Germinal center (tissue), 1 donor: ENCODE data around the gene AHNAK2.

Experiments used
- DNase-seq: peaks from one replicate; pipeline ENCODE4 v3.0.0; 2012; ENCODE audit warnings: mixed read lengths, low spot score

Gene AHNAK2

DNA sequence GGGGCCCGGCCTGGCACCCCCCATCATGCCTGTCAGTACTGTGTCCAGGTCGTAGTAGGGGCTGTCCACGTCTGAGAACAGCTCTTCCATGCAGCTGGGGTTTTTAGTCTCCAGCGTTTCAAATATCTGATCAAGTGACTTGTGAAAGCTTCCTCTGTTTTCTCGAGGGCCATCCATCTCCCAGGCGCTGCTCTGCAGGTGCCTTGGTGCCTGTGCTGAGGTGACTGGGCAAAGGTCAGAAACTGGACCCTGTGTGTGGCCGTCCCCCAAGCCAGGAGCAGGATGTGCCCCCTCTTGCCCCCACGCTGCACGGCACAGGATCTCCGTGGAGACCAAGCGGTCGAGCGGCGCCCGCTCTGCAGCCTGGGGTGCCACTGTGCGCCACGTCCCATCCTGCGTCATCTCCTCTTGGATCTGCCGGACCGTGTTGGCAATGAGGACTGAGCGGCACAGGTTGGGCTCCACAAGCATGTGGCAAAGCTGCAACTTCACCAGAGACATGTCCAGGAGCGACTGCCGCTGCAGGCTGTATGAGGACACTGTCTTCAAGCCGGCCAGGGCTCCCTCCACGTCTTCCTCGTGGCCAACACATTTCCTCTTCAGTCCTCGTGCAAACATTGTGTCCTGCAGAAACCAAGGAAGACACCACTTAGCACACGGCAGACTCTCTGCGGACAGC lies 33.3 kb upstream of the AHNAK2 start:
- no peak for DNase-seq

DNA sequence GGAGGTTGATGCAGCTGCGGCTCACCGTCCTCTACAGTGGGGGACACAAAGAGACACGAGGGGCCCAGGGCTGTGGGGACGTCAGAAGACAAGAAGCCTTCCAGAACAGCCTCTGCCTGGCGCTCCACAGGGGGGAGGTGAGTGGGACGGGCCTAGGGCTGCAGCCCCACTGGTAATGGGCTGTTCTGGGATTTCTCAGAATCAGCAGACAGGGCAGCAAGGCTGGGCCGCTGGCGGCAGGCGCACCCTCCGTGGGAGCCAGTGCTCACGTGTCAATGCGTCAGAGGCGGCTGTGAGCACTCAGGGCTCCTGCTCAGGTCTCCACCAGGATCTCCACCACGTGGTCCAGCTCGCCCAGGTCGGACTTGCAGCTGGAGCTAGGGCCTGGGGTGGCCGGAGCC lies 32.7 kb upstream of the AHNAK2 start:
- no peak for DNase-seq

DNA sequence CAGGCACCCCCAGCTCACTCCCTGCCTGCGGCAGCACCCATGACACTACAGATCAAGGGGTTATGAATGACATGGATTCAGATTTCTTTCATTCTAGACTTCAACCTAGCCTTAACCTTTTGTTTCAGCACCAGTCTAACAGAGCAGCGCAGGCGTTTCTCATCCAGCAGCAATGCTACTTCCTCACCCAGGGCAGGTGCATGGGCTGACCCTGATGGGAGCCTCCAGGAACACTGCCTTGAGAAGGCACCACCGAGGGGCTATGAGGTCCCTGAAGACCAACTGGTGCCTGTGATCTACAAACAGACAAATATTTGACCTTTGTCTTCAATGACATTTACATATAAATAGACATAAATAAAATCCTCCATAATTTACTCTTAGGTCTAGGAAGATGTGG lies 31.9 kb upstream of the AHNAK2 start:
- no peak for DNase-seq

DNA sequence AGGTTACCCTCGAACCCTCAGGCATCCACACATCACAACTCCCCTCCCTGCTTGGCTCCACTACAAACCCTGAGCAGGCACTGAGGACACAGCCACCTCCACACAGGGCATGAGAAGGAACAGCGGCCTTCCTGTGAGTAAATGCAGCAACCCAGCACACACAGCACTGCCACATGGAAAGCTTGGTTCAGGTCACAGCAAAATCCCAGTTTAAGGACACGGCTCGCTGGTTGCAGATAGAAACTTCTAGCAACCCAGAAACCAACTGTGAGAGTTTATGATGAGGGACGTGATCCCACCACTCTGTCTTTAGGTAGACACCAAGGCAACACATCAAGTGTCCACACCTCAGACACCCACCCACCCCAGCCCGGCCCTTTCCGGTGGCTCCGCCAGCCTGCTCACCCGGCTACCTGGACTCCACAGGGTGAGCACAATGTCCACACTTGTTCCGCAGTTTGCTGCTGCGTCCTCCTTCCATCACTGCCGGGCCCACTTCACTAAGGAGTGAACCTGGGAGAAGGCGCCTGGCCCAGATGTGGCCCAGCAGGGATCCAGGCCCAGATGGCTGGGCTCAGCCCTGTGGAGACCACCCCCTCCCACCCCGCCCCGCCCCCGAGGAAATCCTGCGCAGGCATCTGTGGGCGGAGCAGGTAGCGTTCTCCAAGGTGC lies 29.6 kb upstream of the AHNAK2 start:
- DNase-seq, result no peak

DNA sequence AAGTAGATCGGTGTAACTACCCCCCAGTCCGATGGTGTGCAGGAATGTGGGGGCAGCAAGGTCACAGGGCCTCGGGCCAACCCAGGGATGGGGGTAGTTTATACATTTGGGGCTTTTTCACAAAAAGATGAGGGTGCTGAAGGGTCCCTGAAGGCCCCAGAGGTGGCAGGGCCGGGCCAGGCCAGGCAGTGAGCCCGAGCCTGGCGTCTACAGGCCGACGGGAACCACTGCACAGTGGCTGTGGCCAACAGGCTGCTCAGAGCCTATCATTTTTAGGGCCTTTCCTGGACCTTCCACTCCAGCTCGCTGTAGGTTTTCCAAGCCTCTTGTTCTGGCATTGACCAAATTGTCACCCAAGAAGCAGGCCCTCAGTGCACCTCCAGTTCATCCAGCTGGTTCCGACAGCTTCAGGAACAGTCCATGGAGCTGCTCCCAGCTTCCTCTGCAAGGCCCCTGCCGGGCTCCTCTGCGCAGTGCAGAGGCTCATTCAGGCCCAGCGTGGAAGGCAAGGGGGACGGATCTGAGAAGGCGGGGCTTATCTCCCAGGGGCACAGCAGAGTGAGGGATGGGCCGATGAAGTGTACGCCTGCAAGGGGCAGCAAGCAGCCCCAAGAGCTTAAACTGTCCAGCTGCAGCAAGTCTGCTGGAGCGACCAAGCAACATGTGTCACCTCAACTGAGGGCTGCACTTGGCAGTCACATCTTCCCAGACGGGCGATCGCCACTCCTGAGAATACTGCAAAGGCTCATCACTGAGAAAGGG lies 28.8 kb upstream of the AHNAK2 start:
- DNase-seq, result no peak

DNA sequence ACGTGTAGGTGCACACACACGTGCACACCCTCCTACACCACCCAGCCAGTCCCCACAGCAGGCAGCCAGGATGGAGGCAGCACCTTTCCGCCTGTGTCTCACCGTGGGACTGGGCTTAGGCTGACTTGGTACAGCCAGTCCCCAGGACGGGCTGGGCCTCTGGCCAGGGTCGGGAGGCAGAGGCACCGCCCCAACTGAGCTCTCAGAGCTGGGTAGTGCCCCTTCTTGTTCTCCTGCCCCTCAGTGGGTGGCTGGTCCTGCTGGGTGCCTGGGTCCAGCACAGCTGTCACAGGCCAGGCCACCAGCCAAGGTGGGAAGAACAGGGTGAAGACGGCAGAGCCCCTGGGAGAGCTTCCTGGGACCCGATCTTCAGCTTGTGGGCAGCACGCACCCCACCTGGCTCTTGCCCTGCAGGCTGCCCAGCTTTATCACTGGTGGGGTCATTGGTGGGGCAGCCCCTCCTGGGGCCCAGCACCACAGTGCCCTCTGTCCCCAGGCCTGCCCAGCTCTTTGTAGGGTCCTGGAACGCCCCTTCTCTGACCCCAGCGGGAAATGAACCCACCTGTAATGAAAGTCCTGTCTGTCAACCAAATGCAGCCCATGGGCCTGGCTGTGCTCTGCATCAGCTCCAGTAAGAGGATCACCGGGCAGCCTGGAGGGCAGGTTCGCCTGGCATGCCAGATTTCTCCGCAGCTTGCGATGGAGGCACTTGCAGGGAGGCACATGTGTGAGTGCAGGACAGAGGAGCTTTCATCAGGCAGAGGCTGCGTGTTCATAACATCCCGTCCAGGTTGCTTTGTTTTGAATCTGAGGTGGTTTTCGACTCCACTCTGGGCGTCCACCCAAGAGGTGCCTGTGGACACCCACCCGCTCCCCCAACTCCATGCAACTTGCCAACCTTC lies 28.0 kb upstream of the AHNAK2 start:
- DNase-seq, result no peak

DNA sequence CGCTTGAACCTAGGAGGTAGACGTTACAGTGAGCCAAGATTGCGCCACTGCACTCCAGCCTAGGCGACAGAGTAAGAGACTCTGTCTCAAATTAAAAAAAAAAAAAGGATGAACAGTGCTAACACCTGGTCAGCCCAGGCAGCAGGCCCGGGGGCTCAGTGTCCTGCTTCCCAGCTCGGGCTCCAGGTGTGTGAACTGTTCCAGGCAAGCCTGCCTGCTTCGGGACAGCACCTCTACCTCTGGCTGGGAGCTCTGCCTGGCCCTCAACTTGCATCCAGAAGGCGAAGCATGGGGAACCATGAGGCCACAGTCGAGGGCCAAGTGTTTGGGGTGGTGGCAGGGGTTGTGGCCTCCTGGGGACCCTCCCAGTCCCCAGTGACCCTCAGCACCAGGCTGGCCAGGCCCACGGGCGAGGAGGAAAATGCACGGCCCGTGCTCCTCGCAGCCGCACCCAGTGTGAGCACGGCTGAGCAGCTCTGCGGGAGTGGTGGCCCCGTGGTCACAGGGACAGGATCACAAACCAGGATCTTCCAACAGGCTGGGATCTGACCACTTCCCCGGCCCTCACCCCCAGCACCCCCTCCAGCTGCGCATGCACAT lies 27.3 kb upstream of the AHNAK2 start:
- no peak for DNase-seq

DNA sequence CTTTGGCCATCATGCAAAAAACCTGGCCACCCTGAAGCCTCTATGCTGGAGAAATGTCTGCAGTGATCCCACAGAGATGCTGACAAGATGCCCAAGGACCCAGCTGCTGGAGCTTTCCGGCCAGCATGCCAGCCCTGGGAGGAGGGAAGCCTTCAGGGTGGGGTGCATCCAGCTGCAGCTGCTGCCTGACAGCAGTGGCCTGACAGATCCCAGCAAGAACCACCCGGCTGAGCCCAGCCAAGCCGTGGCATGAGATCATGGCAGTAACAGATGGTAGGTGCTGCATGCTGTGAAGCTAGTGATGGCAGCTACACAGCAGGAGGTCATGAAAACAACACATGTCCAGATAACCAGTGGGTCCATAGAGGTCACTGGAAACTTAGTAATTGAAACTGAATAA lies 21.2 kb upstream of the AHNAK2 start:
- no peak for DNase-seq

DNA sequence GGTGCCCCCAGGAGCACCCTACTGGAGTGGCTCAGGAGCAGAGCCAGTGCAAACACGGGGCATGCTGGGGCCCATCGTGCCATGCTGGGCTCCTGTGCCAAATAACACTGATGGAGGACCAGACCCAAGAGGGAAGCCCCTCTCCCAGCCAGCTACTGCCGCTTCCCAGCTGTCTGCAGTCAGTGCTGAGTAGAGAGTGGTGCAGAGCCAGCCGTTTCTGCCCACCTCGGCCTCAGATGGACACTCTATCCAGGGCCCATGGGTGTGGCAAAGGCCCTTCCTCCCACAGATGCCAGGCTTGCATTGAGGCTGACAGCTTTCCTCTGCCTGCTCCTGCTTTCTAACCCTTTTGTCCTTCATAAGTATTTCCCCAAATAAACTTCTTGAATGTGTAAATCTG lies 20.6 kb upstream of the AHNAK2 start:
- no peak for DNase-seq

DNA sequence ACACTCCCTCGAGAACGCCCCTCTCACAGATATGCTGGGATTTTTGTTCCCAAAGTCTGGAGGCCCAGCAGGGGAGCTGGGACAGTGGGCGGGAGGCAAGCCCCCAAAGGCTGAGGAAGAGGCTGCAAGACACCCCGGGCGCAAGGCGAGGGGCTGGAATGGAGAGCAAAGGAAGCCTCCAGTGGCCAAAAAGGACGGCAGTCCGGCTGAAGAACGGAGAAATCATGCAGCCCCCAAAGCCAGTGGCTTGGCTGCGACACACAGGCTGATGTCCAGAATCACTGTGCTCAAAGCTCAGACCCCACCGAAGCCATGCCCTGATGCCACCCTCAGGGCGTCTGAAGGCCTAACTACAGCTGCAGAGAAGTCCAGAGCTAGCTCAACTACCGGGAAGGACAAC lies 18.3 kb upstream of the AHNAK2 start:
- no peak for DNase-seq

DNA sequence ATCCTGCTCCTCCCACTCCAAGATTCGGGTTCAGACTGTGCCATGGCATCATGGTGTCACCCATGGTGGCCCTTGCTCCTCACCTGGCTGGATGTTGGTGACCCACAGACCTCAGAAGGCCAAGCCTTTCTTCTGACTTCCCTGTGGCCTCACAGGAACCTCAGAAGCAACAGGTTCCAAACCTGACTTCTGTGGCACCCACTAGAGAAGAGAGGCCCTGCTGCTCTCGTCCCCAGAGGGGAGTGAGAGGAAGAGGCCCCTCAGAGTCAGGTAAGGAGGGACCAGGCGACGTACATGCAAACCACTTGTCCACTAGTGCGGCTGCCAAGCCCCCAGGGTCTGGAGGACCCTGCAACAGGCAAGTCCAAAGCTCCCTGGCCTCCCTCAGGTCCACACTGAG lies 17.9 kb upstream of the AHNAK2 start:
- DNase-seq, result no peak

DNA sequence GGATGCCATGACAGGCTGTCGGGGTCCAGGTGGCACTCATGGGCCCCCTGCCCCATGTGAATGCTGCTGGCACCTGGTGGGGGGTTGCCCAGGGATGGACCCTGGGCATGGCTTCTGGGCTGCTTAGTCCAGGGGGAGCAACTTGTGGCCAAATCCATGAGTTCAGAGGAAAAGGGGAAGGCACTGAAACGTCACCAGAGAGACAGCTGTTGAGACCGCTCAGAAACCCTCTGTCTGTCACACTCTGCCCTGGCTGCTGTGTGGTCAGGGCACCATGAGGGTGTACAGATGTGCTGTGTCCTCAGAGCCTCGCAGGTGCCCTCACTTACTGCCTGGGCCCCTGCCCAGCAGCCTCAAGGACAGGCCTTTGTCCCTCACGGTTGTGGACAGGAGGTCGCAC lies 16.8 kb upstream of the AHNAK2 start:
- DNase-seq, result no peak

DNA sequence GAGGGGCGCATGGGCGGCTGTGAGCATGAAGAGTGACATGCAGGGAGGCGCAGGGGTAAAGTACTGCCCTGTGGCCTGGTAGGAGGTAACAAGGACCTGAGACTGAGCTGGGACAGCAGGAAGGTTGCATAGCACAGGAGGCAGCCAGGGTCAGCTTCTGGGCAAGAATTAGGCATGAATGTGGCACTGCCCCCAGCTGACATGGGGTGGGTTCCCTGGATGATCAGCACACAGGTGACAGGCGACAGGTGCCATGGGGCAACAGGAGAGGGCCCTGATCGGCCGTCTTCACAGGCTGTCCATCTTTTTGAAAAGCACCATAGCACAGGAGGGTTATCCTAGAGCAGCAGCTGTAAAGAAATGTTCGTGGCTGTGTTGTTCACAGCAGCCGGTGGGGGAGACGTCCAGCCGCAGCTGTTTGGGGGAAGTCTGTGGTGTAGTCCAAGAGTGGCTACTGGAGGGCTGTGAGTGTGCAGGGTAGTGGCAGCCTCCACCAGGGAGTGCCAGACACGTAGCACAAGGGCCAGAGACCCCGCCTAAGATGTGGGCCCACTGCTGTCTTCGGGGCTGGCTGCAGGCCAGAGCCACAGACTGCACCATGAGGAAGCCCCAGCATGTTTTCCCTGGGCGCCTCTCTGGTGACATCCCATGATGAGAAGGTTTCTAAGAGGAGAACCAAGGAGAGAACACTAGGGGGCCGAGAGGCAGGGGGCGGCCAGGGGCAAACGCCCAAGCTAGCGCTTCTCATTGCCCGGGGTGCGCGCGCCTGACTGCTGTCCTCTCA lies 15.8 kb upstream of the AHNAK2 start:
- DNase-seq, result no peak

DNA sequence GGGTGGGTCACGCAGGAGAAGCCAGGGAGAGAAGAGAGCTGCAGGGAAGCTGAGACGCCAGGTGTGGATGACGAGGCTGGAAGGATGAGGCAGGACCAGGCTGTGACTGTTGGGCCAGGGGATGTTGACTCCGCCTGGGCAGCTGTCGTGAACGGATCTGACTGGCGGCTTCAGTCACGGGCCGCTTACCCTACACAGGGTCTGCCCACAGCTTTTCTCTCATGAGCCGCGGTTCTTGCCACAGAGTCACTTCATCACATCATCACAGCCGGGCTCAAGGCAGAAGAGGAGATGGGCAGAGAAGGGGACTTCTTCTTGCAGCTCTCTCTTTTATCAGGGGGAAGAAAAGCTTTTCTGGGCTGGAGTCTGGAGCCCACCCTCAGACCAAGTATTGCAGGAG lies 15.1 kb upstream of the AHNAK2 start:
- no peak for DNase-seq

DNA sequence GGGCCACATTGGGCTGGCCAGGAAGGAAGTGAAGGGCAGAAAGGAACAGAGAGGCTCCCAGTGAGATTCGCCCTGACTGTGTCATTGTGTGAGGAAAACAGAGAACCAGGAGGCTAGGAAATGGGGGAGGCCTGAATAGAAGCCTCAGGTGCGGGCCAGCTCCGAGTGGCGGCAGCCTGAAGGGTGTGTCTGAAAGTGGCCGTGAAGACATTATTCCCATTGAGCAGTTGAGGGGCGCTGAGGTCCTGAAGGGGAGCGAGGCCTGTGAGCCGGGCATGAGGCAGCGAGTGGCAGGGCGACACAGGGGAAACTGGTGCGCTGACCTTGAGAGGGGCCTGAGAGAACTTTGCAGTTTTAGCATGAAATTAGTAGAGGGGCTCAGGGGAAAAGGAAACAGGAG lies 14.3 kb upstream of the AHNAK2 start:
- DNase-seq, result no peak

DNA sequence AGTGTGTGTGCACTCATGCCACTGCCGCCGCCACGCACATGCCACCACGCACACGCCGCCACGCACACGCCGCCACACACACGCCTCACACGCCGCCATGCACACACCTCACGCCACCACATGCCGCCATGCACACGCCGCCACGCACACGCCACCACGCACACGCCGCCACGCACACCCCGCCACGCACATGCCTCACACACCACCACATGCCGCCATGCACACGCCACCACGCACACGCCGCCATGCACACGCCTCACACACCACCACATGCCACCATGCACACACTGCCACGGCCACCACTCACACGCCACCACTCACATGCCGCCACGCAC lies 13.7 kb upstream of the AHNAK2 start:
- no peak for DNase-seq

DNA sequence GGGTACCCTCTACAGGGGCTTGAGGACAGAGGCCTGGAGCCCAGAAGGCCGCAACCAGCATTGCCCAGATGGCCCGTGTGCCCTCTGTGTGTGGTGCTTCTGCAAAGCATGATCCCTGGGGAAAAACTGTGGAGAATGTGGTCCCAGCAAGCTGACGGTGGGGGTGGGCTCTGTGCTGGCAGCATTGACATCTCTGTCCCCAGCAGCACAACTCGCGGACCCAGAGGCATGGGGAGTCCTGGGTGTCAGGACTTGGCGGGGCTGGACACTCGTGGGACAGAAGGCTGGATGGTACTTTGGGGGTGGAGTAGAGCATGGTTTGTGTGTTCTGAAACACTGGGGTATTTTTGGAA lies 11.8 kb upstream of the AHNAK2 start:
- no peak for DNase-seq

DNA sequence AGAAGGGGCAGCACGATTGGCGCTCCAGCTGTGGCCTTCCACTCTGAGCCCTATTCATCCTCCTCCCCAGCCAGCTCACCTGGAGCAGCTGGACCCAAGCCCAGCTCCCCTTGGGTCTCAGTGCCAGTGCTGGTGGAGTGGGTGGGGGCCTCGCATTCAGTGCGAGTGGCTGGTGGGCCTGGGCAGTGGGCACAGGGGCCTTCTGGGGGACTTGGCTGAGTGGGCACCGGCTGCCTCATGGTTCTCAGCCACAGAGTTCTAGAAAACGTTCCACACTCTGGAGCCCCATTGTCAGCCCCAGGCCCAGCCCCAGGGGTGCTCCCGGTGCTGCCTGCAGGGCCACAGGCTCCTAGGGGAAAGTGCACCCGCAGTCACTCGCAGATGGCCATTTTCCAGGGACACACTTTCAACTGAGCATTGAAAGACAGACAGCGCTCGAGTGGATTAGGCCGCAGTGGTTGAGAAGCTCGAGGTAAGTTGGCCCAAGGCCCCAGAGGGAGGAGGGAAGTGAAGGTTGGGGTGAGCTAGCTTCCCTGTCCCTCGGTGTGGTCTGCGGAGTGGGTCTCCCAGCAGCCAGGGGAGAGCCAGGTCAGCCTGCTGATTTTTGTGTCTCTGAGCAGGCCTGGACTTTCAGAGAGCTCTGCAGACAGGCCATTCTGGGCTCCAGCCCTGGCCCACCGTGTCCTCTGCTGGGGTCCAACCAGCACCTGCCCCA lies 11.2 kb upstream of the AHNAK2 start:
- DNase-seq, result no peak

DNA sequence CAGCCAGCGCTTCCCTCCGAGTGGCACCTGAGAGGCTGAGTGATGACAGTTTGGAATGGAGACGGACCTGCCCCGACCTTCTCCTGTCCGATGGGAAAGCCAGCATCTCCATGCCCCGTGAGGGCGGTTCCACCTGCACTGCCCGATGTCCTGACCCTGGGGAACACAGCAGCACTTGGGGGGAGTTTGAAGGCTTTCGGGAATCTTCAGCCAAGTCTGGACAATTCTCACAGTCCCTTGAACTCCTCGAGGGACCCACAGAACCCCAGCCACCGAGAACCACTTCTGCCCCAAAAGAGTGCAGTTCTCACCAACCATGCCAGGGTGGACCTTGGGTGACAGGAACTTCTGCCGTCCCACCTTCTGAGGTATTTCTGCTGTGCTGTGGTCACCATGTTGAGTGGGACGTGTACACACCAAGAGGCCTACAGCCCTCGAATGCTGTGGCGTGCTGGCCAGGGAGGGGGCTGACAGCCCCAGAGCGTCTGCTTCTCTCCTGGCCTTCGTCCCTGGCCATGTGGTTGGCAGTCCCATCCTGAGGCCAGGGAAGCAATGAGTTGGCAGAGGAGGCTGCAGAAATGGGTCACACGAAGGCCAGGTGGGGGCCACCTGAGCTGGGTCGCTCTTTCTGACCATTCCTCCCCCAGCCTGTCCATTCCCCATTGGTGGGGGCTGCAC lies 8.5 kb upstream of the AHNAK2 start:
- DNase-seq, result no peak
